GM18870 (cell line): ENCODE measurements around the gene SLC39A13.
"Not testable (repeated sequence)": the region's sequence is repeated elsewhere in the genome, so short reads cannot be mapped to it uniquely, and the experiment has no call there.

Experiments used
- ATAC-seq: cut with Tn5 transposase; IDR thresholded peaks from one replicate; pipeline ENCODE4 v1.9.1; 2021; ENCODE audit warnings: moderate library complexity; ENCODE audit not compliant: unreplicated experiment

The SLC39A13 gene

DNA sequence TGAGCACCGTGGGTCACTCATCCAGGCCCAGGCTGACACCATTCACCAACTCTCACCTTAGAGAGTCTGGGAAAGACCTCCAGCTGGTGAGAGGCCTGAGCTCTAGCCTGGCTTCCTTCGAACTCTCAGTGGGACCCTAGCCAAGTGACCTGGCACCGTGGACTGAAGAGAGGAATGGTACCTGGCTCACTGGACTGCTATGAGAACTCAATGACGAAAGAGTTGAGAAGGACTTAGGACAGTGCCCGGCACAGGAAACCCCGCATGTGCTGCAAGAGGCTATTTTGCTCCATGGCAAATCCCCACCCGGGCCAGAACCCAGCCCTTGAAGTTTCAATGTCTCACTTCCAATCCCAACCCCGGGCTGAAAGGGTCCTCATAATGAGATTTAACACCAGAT is 41.2 kb downstream of the SLC39A13 start:
- ATAC-seq = no peak

- no peak for ATAC-seq
Measured at GRCh38 chr11:47451436-47451835, 43.0 kb downstream of the SLC39A13 start.

DNA sequence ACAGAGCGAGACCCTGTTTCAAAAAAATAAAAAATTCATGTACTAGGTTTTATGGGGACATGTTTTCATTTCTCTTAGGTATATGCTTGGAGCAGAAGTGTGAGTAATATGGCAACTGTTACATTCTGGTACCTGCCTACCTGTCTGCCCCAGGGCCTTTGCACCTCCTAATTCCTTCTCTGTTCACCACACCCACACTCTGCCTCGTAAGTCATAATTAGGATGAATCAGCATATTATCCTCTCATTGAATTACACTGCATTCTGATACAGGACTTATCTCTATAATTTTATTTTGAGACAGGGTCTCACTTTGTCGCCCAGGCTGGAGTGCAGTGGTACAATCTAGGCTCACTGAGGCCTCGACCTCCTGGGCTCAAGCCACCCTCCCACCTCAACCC is 43.6 kb downstream of the SLC39A13 start:
- ATAC-seq = no peak

GRCh38 chr11:47453365-47453764 is 45.0 kb downstream of the SLC39A13 start:
- no peak for ATAC-seq

DNA sequence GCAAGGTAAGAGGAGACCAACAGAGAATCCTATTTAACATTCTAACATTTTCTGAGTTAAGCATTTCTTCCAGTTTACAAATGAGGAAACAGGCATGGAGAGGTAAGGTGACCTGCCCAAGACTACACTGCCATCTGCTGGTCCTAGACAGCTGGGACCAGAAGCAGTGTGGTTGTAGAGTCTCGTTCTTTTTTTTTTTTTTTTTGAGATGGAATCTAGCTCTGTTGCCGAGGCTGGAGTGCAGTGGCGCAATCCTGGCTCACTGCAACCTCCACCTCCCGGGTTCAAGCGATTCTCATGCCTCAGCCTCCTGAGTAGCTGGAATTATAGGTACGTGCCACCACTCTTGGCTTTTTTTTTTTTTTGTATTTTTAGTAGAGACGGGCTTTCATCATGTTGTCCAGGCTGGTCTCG is 45.9 kb downstream of the SLC39A13 start:
- not testable (repeated sequence) for ATAC-seq

DNA sequence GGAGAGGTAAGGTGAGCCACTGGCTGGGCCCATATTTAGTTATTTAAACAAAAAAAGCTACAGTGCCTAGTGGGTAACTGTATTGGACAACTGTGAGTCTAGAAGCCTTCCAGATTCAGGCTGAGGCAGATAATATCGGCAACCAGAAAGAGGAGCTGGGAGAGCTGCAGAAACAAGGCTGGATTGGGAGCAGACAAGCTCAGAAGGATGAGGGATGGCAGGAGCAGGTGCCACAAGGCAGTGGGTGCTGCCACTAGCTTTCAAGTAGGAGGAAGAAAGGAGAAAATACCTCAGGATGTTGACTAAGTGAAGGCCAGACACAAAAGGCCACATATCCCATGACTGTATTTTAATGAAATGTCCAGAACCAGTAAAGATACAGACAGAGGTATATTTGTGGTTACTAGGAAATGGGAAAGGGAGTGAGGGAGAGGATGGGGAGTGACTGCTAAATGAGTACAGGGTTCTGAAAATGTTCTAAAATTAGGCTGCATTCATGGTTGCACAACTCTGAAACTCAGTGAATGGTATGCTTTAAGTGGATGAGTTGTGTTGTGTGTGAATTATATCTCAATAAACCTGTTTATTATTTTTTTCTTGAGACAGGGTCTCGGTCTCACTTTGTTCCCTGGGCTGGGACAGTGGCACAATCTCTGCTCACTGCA is 52.3 kb downstream of the SLC39A13 start:
- no peak for ATAC-seq

- ATAC-seq = no peak
Measured at GRCh38 chr11:47461876-47462275, 53.5 kb downstream of the SLC39A13 start.

- ATAC-seq = no peak
Measured at GRCh38 chr11:47464483-47464882, 56.1 kb downstream of the SLC39A13 start.
